GM12878 (cell line): ENCODE measurements around the gene ADGRV1. TPM values are rescaled to one million over a fixed set of nuclear protein-coding genes. Genes with fewer than 3 reads are reported as not detected.

Experiments used
- ATAC-seq: fragments of 200-7000 bp; cut with Tn5 transposase; 3 replicates; pipeline ENCODE4 v1.9.1; 2020; ENCODE audit warnings: mild to moderate bottlenecking, moderate library complexity
- BruUV-seq: library from RNA; stranded (reverse); fragments of 400-500 nt; replicated peaks from 2 replicates; lab custom pipeline; 2021; lab: Mats Ljungman, UMichigan
- CTCF ChIA-PET: fragments of 300-600 bp; sonication (Branson Sonifier 250); formaldehyde crosslinking; extraction: SDS; loops from one replicate; lab custom pipeline; 2021; ENCODE audit warnings: inconsistent platforms; lab: Yijun Ruan, JAX
- POLR2A ChIA-PET: fragments of 350-600 bp; formaldehyde crosslinking; extraction: SDS; loops from one replicate; lab custom pipeline; 2021; ENCODE audit warnings: inconsistent platforms; lab: Charles Lee
- RAD21 ChIA-PET: fragments of 300-600 bp; sonication (Branson Sonifier 250); formaldehyde crosslinking; loops from one replicate; lab custom pipeline; 2023; ENCODE audit warnings: antibody characterized with exemption; ENCODE audit not compliant: unreplicated experiment; lab: Charles Lee
- SMC1A ChIA-PET: fragments of 300-600 bp; sonication (Branson Sonifier 250); formaldehyde crosslinking; loops from one replicate; lab custom pipeline; 2023; ENCODE audit not compliant: unreplicated experiment, uncharacterized antibody; lab: Charles Lee
- DNase-seq: peaks from one replicate; pipeline ENCODE4 v3.0.0-alpha.2; 2011; ENCODE audit warnings: low read depth, low spot score
- FAIRE-seq: peaks from 3 replicates; lab custom pipeline; 2011; peaks lifted over from hg19 to GRCh38; lab: Jason Lieb, UNC
- H2AFZ ChIP-seq: 2 replicates; pipeline ENCODE4 v1.6.0; 2011; ENCODE audit warnings: low read depth, low read length, control low read depth; ENCODE audit not compliant: control insufficient read depth
- H3K27ac ChIP-seq: 2 replicates; pipeline ENCODE4 v1.5.1; 2011; ENCODE audit warnings: control low read depth; ENCODE audit not compliant: control insufficient read depth, insufficient read depth
- H3K27me3 ChIP-seq, 2 experiments: replicated peaks in 1 of 2; 2 replicates each; pipeline versions ENCODE4 v1.6.0 to v1.6.1; 2011; ENCODE audit warnings: low read length in 1 of 2; ENCODE audit not compliant: control insufficient read depth in 2 of 2, insufficient read depth in 2 of 2
- H3K36me3 ChIP-seq, 2 experiments: 2 replicates each; pipeline ENCODE4 v1.5.1; 2011; ENCODE audit warnings: low read length in 1 of 2; ENCODE audit not compliant: control insufficient read depth in 2 of 2, insufficient read depth in 2 of 2
- H3K4me1 ChIP-seq: 2 replicates; pipeline ENCODE4 v1.6.1; 2011; ENCODE audit warnings: mild to moderate bottlenecking, low read length, moderate library complexity, mixed read lengths; ENCODE audit not compliant: control insufficient read depth, insufficient read depth
- H3K4me2 ChIP-seq: 2 replicates; pipeline ENCODE4 v1.6.0; 2011; ENCODE audit warnings: control low read depth; ENCODE audit not compliant: control insufficient read depth, insufficient read depth
- H3K4me3 ChIP-seq: fragments of 200-600 bp; sonication (generic); 2 replicates; pipeline ENCODE4 v1.5.1; 2016
- H3K79me2 ChIP-seq: 2 replicates; pipeline ENCODE4 v1.6.0; 2011; ENCODE audit warnings: low read length; ENCODE audit not compliant: control insufficient read depth, insufficient read depth
- H3K9ac ChIP-seq: 2 replicates; pipeline ENCODE4 v1.8.0; 2011; ENCODE audit warnings: low read length, control low read depth, mixed read lengths; ENCODE audit not compliant: control insufficient read depth, insufficient read depth
- H3K9me3 ChIP-seq: replicated peaks from 3 replicates; pipeline ENCODE4 v1.5.1; 2011; ENCODE audit warnings: mild to moderate bottlenecking, low read length; ENCODE audit not compliant: control insufficient read depth, insufficient read depth
- H4K20me1 ChIP-seq: 2 replicates; pipeline ENCODE4 v1.6.0; 2011; ENCODE audit not compliant: control insufficient read depth, insufficient read depth
- BHLHE40 ChIP-seq, 2 experiments: fragments of 450-650 bp in 1 of 2; IDR thresholded peaks; 2 replicates each; pipeline ENCODE4 v1.6.1; 2011 to 2017; ENCODE audit warnings: low read depth in 2 of 2, borderline replicate concordance in 1 of 2, improper control_type of control experiment in 1 of 2, low read length in 1 of 2, mild to moderate bottlenecking in 1 of 2
- E2F4 ChIP-seq: IDR thresholded peaks from 2 replicates; pipeline ENCODE4 v1.6.1; 2012; ENCODE audit warnings: low read depth, low read length, improper control_type of control experiment
- EP300 ChIP-seq, 2 experiments: fragments of 150-350 bp in 1 of 2; IDR thresholded peaks; 2 replicates each; pipeline ENCODE4 v1.6.1; 2011 to 2012; ENCODE audit warnings: low read depth in 2 of 2, low read length in 2 of 2, borderline replicate concordance in 1 of 2, improper control_type of control experiment in 1 of 2, inconsistent platforms in 1 of 2; ENCODE audit not compliant: control insufficient read depth in 1 of 2
- ETV6 ChIP-seq, 2 experiments: fragments of 450-650 bp in 1 of 2; IDR thresholded peaks in 1 of 2; conservative IDR thresholded peaks in 1 of 2; 2 replicates each; pipeline ENCODE4 v1.6.1; 2014; ENCODE audit warnings: antibody characterized with exemption in 1 of 2, borderline replicate concordance in 1 of 2, low read depth in 1 of 2, mild to moderate bottlenecking in 1 of 2, moderate library complexity in 1 of 2
- FOXK2 ChIP-seq: fragments of 450-650 bp; IDR thresholded peaks from 2 replicates; pipeline ENCODE4 v1.6.1; 2017; ENCODE audit warnings: mild to moderate bottlenecking, moderate library complexity
- GABPA ChIP-seq: IDR thresholded peaks from 2 replicates; pipeline ENCODE4 v1.6.1; 2014; ENCODE audit warnings: antibody characterized with exemption, low read depth, mild to moderate bottlenecking, inconsistent platforms
- IKZF1 ChIP-seq: fragments of 450-650 bp; conservative IDR thresholded peaks from 2 replicates; pipeline ENCODE4 v1.6.1; 2017; ENCODE audit warnings: antibody characterized with exemption, mild to moderate bottlenecking
- IRF4 ChIP-seq: IDR thresholded peaks from 2 replicates; pipeline ENCODE4 v1.6.1; 2011; ENCODE audit warnings: low read depth, low read length
- KDM1A ChIP-seq: fragments of 200-600 bp; sonication (generic); IDR thresholded peaks from 2 replicates; pipeline ENCODE4 v1.6.1; 2016; ENCODE audit warnings: borderline replicate concordance
- LARP7 ChIP-seq: fragments of 450-650 bp; IDR thresholded peaks from 2 replicates; pipeline ENCODE4 v1.6.1; 2017; ENCODE audit warnings: mild to moderate bottlenecking
- MYC ChIP-seq: IDR thresholded peaks from 2 replicates; pipeline ENCODE4 v1.6.1; 2011; ENCODE audit warnings: mild to moderate bottlenecking, low read length, moderate library complexity, inconsistent platforms; ENCODE audit not compliant: insufficient read depth, insufficient replicate concordance, insufficient read length, severe bottlenecking
- PAX5 ChIP-seq: IDR thresholded peaks from 2 replicates; pipeline ENCODE4 v1.6.1; 2011; ENCODE audit warnings: low read depth, low read length, borderline replicate concordance
- SUPT20H ChIP-seq: IDR thresholded peaks from 2 replicates; pipeline ENCODE4 v1.6.1; 2011; ENCODE audit warnings: low read depth, mild to moderate bottlenecking, low read length, moderate library complexity, borderline replicate concordance; ENCODE audit not compliant: control insufficient read depth
- TARDBP ChIP-seq: IDR thresholded peaks from 2 replicates; pipeline ENCODE4 v1.6.1; 2016; ENCODE audit warnings: borderline replicate concordance
- WGBS: methylation state at CpG from one replicate; pipeline ENCODE4 v1.1.6; 2016; ENCODE audit warnings: low lambda C conversion rate; ENCODE audit not compliant: insufficient replicate concordance, insufficient coverage; ENCODE audit errors: missing lambda C conversion rate; 5-methylcytosine and 5-hydroxymethylcytosine counted together
- in situ Hi-C: fragments of 300-500 bp; cut with MboI; formaldehyde crosslinking; loops from 9 replicates; pipeline ENCODE4 v1.14.3; 2018; ENCODE audit warnings: mixed read lengths
- intact Hi-C: fragments of 100-400 bp; cut with micrococcal nuclease; formaldehyde crosslinking; loops from one replicate; pipeline ENCODE4 v1.14.2; 2022; ENCODE audit not compliant: unreplicated experiment
- polyA plus RNA-seq, 11 experiments: library from polyadenylated mRNA; depleted of rRNA in 4 of 11; unstranded in 6 of 11; stranded (reverse) in 5 of 11; fragments of >200 nt; fragmentation: Nextera tagmentation in 4 of 11; fragmentation: Illumina TruSeq in 1 of 11; extraction: Ambion mirVana in 4 of 11; extraction: Trizol in 1 of 11; gene quantifications; 1 replicate in 1 of 11; 2 replicates in 10 of 11; pipeline versions ENCODE4 v1.2.1 to v1.2.3, GENCODE V29; 2011 to 2016; ENCODE audit warnings: inconsistent platforms in 2 of 11, missing spikeins in 2 of 11, low read depth in 1 of 11
- total RNA-seq, 4 experiments: library from RNA; depleted of rRNA in 3 of 4; stranded (reverse); fragments of >200 nt in 3 of 4; fragmentation: Illumina TruSeq in 1 of 4; extraction: Trizol in 1 of 4; gene quantifications; 2 replicates each; pipeline versions ENCODE4 v1.2.1 to v1.2.3, GENCODE V29; 2013 to 2021
- TF ChIP-seq, protein P1 (sequence below): IDR thresholded peaks from 2 replicates; pipeline ENCODE4 v1.6.1; 2011; ENCODE audit warnings: mild to moderate bottlenecking, low read depth, low read length, moderate library complexity; ENCODE audit not compliant: insufficient replicate concordance
- TF ChIP-seq, protein P2 (sequence below): IDR thresholded peaks from 2 replicates; pipeline ENCODE4 v1.6.1; 2011; ENCODE audit warnings: low read depth, low read length, improper control_type of control experiment, borderline replicate concordance
- TF ChIP-seq, protein P3 (sequence below): fragments of 450-650 bp; IDR thresholded peaks from 2 replicates; pipeline ENCODE4 v1.6.1; 2018; ENCODE audit warnings: mild to moderate bottlenecking, low read depth, moderate library complexity; ENCODE audit not compliant: partially characterized antibody

Gene ADGRV1
- total and polyA plus RNA-seq, 10 of the 15 experiments (the other 5 are each of a cell fraction or from before 2014, with no cell fraction given), result 0.04 to 8.1 (median 0.16) TPM; not detected in 1

DNA sequence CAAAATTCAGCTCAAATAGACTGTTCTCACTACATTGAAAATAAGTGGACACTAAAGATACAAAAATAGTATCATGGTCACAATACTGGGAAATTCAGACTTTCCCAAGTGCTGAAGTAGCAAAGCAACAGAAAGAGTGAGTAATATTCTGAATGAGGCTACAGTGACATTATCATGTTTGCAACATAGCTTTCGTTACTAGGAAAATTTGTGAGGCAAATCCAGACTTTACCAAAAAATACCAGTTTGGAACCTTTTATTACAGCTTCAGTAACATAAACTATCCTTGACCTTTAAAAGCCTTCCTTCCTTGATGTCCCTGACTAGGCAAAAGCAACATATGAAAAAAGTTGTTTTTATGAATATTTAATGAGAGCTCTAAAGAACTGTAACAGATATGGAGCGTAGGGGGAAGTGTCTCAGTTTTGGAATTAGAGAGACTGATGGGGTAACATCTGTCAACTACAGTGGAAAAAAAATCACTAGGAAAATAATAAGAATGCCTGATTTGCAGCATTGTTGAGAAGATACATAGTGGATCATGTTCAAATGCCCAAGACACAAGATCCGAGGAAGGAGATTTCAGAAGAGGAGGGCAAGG, 312.9 kb downstream of the ADGRV1 start:
- Histone ChIP-seq H3K4me3 (no peak overlapping the region), H2AFZ (no peak overlapping the region), H3K36me3 (no peaks in the 10 kb centered on the region), H3K27me3 (no peaks in the 10 kb centered on the region), H3K9me3 (no peaks in the 10 kb centered on the region), H3K4me2 (no peak overlapping the region), H4K20me1 (no peaks in the 10 kb centered on the region), H3K9ac (no peak overlapping the region), H3K27ac (no peak overlapping the region), H3K4me1 (no peaks in the 10 kb centered on the region), H3K79me2 (no peaks in the 10 kb centered on the region)
- FAIRE-seq (no peak), DNase-seq (no peak), ATAC-seq (no peak)
- ChIA-PET RAD21 (interaction anchor here (1.7 kb wide), 1 partner anchor 548 kb away, joined by 7 read pairs; no protein-coding TSS in a partner anchor), CTCF (interaction anchor here (1.4 kb wide), 2 partner anchors 513 to 548 kb away, joined by 4 read pairs; no protein-coding TSS in a partner anchor), POLR2A (interaction anchor here (0.6 kb wide), 1 partner anchor 488 kb away, joined by 3 read pairs; no protein-coding TSS in a partner anchor), SMC1A (interaction anchor here (0.7 to 1.5 kb wide), 3 partner anchors 8 to 548 kb away, joined by 3 read pairs; no protein-coding TSS in a partner anchor)
- WGBS, result 33% methylated on average over 3 of the region's 3 CpGs
- in situ Hi-C loops, result no loop called here
- intact Hi-C loops, result no loop called here
- no TSS peak for BruUV-seq
- TF ChIP-seq BHLHE40 (IDR thresholded peaks at IDR 0.05; ENCODE audit: borderline replicate concordance in 1 of 2, low read depth in 2 of 2, low read length in 1 of 2) (no peak), LARP7 (no peak), IRF4 (no peak), FOXK2 (no peak), TARDBP (no peak), PAX5 (no peak), KDM1A (no peak), SUPT20H (no peak), IKZF1 (no peak), MYC (no peak), ETV6 (conservative IDR thresholded peaks at IDR 0.05 in 1 of 2, IDR thresholded peaks at IDR 0.05 in 1 of 2; ENCODE audit: borderline replicate concordance in 1 of 2, low read depth in 1 of 2) (no peak), GABPA (no peak), EP300 (IDR thresholded peaks at IDR 0.05; ENCODE audit: borderline replicate concordance in 1 of 2, control insufficient read depth in 1 of 2, low read depth in 2 of 2, low read length in 2 of 2) (no peak), E2F4 (no peak)
- TF ChIP-seq, protein P1, sequence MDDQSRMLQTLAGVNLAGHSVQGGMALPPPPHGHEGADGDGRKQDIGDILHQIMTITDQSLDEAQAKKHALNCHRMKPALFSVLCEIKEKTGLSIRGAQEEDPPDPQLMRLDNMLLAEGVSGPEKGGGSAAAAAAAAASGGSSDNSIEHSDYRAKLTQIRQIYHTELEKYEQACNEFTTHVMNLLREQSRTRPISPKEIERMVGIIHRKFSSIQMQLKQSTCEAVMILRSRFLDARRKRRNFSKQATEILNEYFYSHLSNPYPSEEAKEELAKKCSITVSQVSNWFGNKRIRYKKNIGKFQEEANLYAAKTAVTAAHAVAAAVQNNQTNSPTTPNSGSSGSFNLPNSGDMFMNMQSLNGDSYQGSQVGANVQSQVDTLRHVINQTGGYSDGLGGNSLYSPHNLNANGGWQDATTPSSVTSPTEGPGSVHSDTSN, result no peak
- TF ChIP-seq, protein P2, sequence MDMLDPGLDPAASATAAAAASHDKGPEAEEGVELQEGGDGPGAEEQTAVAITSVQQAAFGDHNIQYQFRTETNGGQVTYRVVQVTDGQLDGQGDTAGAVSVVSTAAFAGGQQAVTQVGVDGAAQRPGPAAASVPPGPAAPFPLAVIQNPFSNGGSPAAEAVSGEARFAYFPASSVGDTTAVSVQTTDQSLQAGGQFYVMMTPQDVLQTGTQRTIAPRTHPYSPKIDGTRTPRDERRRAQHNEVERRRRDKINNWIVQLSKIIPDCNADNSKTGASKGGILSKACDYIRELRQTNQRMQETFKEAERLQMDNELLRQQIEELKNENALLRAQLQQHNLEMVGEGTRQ, result no peak
- TF ChIP-seq, protein P3, sequence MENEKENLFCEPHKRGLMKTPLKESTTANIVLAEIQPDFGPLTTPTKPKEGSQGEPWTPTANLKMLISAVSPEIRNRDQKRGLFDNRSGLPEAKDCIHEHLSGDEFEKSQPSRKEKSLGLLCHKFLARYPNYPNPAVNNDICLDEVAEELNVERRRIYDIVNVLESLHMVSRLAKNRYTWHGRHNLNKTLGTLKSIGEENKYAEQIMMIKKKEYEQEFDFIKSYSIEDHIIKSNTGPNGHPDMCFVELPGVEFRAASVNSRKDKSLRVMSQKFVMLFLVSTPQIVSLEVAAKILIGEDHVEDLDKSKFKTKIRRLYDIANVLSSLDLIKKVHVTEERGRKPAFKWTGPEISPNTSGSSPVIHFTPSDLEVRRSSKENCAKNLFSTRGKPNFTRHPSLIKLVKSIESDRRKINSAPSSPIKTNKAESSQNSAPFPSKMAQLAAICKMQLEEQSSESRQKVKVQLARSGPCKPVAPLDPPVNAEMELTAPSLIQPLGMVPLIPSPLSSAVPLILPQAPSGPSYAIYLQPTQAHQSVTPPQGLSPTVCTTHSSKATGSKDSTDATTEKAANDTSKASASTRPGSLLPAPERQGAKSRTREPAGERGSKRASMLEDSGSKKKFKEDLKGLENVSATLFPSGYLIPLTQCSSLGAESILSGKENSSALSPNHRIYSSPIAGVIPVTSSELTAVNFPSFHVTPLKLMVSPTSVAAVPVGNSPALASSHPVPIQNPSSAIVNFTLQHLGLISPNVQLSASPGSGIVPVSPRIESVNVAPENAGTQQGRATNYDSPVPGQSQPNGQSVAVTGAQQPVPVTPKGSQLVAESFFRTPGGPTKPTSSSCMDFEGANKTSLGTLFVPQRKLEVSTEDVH, result no peak
